ENCODE results near the gene SYT3.

DNA sequence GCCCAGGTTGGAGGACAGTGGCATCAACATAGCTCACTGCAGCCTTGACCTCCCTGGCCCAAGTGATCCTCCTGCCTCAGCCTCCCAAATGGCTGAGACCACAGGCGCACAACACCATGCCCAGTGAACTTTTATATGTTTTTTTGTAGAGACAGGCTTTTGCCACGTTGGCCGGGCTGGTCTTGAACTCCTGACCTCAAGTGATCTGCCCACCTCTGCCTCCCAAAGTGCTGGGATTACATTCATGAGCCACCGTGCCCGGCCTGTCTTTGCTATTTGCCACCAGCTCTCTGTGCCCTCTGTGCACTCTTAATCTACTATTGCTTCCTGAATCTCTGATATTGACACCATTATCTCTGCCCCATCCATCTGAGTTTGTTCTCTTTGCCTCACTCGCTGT is 37.2 kb downstream of the SYT3 start:
- no peak for TF ChIP-seq EZH2 (IDR thresholded peaks at IDR 0.05; ENCODE audit: borderline replicate concordance, low read depth, low read length, severe bottlenecking)
- TF ChIP-seq MYC (IDR thresholded peaks at IDR 0.05; ENCODE audit: low read depth, low read length), result no peak
